ENCODE data around the gene FOXO1.

- TF ChIP-seq CTCF (IDR thresholded peaks at IDR 0.05) (no peak), POLR2A (IDR thresholded peaks at IDR 0.05; ENCODE audit: low read depth) (no peak), POLR2AphosphoS5 (IDR thresholded peaks at IDR 0.05) (no peak), EP300 (IDR thresholded peaks at IDR 0.05) (no peak)
Measured at GRCh38 chr13:40692946-40693345, 26.5 kb upstream of the FOXO1 start.

Measured in esophagus muscularis mucosa (tissue), 4 donors.